Ovary (tissue), 3 donors: ENCODE data around the gene GRIN1.

Experiments
- EP300 ChIP-seq: sonication (generic); formaldehyde crosslinking; IDR thresholded peaks from one replicate; pipeline ENCODE4 v1.6.1; 2017; ENCODE audit warnings: antibody characterized with exemption
- TF ChIP-seq, protein P1 (sequence below), 3 donors: fragments of 450-650 bp in 2 of 3; fragments of 200-600 bp in 1 of 3; IDR thresholded peaks; one replicate each; pipeline versions ENCODE4 v1.5.1 to v1.8.0; 2016 to 2022; ENCODE audit warnings: antibody characterized with exemption in 3 of 3, mild to moderate bottlenecking in 1 of 3
- donor health status: DM: no; HTN: no; CAD: no.

DNA sequence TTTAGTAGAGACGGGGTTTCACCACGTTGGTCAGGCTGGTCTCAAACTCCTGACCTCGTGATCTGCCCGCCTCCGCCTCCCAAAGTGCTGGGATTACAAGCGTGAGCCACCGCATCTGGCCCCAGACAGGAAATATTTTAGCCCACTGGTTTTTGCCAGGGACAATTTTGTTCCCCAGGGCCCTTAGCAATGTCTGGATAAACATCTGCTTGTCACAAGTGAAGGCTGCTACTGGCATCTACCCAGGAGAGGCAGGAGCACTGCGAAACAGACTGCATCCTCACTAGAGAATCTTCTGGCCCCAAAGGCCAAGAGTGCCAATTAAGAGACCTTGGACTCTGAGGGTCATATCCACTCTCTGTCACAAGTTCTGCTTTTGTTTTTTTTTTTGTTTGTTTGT is 64.0 kb downstream of the GRIN1 start:
- TF ChIP-seq EP300: no peak
- TF ChIP-seq, protein P1, sequence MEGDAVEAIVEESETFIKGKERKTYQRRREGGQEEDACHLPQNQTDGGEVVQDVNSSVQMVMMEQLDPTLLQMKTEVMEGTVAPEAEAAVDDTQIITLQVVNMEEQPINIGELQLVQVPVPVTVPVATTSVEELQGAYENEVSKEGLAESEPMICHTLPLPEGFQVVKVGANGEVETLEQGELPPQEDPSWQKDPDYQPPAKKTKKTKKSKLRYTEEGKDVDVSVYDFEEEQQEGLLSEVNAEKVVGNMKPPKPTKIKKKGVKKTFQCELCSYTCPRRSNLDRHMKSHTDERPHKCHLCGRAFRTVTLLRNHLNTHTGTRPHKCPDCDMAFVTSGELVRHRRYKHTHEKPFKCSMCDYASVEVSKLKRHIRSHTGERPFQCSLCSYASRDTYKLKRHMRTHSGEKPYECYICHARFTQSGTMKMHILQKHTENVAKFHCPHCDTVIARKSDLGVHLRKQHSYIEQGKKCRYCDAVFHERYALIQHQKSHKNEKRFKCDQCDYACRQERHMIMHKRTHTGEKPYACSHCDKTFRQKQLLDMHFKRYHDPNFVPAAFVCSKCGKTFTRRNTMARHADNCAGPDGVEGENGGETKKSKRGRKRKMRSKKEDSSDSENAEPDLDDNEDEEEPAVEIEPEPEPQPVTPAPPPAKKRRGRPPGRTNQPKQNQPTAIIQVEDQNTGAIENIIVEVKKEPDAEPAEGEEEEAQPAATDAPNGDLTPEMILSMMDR (IDR thresholded peaks at IDR 0.05): no peak
